ENCODE data around the gene SUPT4H1.

Gene SUPT4H1

GRCh38 chr17:58303971-58304749, 47.8 kb downstream of the SUPT4H1 start:
- DNase-seq (ENCODE audit: low read depth), result no peak

DNA sequence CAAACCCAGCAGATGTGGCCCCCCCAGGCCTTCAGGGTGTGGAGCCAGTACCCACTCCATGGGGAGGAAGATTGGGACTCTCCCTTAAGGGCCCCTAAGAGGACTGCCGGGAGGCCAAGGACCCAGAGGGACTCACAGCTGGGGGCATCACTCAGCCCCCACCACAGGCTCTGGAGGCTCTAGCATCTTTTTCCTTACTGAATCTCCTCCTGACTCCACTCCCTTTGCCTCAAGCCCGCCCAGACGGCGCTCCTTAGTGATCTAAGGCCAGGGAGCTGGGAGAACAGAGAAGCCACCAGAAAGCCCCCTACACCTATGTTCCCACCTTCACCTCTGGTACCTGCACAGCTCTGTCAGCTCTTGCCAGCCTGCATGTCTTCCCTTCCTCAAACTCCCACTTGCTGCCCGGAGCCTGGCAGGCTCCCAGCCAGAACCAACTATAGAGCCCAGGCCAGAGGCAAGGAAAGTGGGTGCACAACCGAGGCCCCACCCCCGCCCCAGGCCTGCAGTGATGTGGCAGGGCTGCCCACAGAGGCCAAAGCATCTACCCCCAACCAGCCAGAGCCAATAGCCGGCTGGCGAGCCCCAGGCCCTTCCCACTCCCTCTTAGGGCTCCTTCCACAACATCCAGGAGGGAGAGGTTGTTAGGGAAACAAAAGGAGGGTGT, 48.9 kb downstream of the SUPT4H1 start:
- no peak for DNase-seq (ENCODE audit: low read depth)

DNA sequence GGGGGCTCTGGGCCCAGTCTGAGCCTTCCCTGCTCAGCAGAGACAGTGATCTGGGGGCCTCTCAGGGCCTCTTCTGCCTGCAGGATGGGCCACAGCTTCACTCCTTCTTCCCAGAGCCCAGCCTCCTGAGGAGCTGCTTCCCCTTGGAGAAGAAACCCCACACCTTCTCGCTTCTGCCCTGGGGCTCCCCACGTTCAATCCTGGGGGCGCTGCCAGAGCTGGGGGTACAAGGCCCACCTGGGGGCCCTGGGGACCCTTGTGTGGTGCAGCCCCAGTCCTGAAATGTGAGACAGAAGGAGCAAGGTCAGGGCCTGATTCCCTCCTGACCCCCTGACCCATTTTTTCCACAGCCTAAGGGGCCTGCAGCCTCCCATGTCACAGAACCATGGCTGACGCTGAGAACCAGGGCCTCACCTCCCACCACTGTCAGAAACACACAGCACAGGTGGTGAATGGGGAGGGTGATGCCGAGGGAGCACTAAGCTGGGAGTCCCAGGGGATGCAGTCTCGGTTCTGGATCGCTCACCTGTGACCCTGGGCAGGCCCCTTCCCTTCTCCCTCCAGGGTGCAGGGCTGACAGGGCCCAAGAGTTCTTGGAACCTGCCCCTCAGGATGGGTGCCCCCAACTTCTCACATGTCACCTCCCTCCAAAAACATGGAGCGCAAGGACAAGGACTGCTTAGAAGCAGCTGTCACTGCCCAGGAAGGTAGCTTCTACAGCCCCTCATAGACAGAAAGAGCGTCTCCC, 49.7 kb downstream of the SUPT4H1 start:
- no peak for DNase-seq (ENCODE audit: low read depth)

DNA sequence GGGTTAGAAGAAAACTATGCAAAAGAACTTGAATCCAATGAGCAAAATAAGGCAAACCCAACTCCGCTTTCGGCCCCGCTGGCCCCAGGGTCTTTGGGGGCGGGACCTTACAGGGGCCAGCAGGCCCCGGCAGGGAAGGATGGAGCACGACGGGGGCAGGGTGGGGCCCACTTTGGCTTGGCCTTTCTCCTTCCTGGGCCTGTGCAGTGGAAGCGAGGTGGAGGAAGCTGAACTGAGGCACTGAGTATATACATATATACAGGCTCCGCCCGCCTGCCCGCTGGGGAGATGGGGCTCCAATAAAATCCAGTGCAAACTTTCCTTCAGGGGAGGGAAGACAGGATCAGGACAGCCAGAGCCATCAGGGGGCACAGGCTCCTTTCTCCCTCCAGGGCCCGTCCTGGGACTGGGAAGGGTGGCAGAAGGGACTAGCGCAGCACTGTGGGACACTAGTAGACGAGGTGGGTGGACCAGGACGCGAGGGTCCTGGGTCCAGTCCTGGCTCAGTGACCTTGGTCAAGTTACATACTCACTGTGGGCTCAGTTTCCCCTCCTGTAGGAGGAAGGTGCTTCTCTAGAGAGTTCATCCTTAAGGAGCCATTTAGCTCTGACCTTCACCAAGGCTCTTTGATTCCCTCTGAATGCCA, 50.4 kb downstream of the SUPT4H1 start:
- DNase-seq (ENCODE audit: low read depth), result no peak

GRCh38 chr17:58300336-58300735, 51.7 kb downstream of the SUPT4H1 start:
- no peak for DNase-seq (ENCODE audit: low read depth)

Data from stromal cell of bone marrow (primary cell).